HG03175 (cell line): Measurements from ENCODE around the gene LSR.

Experiments
- ATAC-seq: cut with Tn5 transposase; IDR thresholded peaks from one replicate; pipeline ENCODE4 v1.9.1; 2021; ENCODE audit warnings: mild to moderate bottlenecking, moderate library complexity; ENCODE audit not compliant: unreplicated experiment

Gene LSR

DNA sequence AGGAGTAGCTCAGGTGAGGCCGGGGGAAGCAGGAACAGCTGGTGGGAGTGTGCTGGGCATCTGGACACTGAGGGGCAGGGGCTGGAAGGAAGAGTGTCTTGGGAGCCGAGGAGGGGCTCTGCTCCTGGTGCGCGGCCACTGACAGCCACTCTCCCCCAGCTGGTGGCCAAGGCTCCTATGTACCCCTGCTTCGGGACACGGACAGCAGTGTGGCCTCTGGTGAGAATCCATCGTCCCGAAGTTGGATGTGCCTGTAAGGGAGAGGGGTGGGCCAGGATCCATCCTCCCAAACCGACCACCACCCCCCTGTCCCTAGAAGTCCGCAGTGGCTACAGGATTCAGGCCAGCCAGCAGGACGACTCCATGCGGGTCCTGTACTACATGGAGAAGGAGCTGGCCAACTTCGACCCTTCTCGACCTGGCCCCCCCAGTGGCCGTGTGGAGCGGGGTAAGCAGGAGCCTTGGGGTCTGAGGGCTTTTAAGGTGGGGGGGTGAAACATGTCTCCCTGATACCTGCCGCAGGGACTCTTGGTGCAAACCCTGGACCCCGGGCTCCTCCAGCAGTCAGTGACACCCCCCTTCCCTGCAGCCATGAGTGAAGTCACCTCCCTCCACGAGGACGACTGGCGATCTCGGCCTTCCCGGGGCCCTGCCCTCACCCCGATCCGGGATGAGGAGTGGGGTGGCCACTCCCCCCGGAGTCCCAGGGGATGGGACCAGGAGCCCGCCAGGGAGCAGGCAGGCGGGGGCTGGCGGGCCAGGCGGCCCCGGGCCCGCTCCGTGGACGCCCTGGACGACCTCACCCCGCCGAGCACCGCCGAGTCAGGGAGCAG lies 17.9 kb downstream of the LSR start:
- no peak for ATAC-seq

DNA sequence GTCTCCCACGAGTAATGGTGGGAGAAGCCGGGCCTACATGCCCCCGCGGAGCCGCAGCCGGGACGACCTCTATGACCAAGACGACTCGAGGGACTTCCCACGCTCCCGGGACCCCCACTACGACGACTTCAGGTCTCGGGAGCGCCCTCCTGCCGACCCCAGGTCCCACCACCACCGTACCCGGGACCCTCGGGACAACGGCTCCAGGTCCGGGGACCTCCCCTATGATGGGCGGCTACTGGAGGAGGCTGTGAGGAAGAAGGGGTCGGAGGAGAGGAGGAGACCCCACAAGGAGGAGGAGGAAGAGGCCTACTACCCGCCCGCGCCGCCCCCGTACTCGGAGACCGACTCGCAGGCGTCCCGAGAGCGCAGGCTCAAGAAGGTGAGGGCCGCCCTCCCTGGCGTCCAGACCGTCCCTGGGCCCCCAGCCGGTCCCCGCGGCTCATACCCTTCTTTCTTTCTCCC lies 18.6 kb downstream of the LSR start:
- ATAC-seq: no peak

DNA sequence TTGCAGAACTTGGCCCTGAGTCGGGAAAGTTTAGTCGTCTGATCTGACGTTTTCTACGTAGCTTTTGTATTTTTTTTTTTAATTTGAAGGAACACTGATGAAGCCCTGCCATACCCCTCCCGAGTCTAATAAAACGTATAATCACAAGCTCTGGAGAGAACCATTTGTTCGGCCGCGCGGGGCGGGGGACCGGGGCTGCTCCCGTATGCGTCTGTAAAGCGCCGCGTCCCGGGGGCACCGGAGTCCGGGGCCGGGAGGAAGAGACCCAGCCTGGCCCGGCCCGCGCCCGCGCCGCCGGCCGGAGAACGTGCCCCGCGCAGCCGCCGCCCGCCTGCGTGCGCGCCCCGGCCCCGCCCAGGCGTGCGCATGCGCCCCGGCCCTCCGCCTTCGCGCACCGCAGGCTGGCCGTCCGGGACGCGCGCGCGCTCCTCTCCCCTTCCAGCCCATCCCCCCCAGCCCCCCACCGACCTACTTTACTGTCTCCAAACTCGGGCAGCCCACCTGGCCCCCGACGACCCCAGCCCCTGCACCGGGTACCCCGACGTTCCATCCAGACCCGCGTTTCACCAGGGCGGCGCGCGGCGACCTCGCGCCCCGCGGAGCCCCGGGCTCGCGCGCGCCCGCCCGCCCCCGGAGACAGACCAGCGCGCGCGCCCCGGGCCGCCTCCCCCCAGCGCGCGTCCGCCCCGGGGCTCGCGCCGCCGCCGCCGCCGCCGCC lies 19.2 kb downstream of the LSR start:
- peak; percentile 46 for ATAC-seq

DNA sequence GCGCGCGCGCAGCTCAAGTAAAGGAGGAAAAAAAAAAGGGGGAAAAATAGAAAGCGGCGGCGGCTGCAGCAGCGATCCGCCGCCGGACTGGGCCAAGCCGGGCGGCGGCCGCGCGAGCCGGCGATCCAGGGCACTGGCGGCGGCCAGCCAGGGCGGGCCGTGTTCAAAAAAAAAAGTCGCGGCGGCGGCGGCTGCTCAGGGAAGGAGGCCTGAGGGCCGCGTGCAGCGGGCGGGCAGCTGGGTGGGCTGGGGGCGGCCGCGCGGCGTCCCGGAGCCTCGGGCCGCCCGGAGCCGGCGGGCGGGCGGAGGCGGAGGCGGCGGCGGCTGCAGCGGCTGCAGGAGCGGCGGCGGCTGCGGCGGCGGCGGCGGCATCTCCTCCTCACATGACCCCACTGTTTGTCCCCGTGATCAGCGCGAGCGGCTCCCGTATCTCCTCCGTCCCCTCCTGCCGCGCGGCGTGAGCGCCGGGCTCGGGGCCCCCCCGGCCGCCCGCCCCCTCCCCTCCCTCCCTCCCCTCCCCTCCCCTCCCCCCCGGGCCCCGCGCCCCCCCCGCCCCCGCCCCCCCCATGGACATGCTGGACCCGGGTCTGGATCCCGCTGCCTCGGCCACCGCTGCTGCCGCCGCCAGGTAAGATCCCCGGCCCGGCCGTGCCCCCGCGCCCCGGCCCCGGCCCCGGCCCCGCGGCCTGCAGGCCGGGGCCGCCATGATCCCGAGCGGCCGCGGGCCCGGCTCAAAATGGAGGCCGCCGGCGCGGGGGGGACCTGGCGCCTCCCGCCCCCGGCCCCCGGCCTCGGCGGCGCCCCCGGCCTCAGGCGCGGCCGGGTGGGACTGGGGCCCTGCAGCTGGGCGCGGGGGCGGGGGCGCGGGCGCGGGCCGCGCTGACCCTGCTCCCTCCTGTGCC lies 20.0 kb downstream of the LSR start, which contains the start of gene USF2:
TSS of gene USF2 (plus strand) at position 427 of the 902 bp plus-strand sequence. CDS start at position 567, 140 bp downstream.
- ATAC-seq: peak; percentile 36

DNA sequence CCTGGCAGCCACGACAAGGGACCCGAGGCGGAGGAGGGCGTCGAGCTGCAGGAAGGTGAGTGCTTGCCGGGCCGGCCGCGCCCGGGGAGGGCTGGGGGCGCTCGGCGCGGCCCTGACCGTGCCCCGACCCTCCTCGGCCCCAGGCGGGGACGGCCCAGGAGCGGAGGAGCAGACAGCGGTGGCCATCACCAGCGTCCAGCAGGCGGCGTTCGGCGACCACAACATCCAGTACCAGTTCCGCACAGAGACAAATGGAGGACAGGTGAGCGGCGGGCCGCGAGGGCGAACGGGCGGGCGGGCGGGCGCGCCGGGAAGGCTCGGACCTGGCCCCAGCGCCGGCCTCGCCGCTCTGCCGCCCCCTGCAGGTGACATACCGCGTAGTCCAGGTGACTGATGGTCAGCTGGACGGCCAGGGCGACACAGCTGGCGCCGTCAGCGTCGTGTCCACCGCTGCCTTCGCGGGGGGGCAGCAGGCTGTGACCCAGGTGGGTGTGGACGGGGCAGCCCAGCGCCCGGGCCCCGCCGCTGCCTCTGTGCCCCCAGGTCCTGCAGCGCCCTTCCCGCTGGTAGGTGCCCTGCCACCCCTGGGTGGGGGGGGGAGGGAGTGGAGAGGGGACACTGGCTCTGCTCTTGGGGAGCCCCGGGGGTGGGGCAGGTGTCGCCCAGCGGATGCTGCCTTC lies 20.8 kb downstream of the LSR start:
- ATAC-seq: peak; percentile 55

DNA sequence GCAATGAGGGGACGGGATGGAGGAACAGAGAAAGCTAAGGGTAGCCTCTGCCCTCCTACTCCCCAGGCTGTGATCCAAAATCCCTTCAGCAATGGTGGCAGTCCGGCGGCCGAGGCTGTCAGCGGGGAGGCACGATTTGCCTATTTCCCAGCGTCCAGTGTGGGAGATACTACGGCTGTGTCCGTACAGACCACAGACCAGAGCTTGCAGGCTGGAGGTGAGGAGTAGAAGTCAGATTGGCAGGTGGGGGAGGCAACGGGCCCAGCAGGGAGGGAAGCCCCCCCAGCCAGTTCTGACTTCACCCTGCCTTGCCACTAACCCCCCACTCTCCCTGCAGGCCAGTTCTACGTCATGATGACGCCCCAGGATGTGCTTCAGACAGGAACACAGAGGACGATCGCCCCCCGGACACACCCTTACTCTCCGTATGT lies 21.6 kb downstream of the LSR start:
- no peak for ATAC-seq

DNA sequence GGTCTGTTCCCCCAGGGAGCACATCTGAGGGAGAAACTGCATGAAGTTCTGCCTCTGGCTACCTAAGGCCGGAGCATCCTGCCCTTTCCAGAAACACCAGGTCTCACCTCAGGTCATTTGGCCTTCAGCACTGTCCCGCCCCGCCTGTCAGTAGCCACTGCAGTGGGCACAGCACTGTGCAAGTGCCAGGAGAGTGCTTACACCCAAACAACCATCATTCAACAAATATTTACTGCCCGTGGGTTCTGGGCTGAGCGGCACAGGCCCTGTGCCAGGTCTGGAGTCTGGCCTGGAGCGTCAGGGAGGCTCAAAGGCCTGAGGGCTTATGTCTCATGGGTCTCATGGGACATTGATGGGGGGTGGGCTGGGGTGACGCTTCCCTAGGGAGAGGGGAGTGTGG lies 22.7 kb downstream of the LSR start:
- ATAC-seq: no peak

DNA sequence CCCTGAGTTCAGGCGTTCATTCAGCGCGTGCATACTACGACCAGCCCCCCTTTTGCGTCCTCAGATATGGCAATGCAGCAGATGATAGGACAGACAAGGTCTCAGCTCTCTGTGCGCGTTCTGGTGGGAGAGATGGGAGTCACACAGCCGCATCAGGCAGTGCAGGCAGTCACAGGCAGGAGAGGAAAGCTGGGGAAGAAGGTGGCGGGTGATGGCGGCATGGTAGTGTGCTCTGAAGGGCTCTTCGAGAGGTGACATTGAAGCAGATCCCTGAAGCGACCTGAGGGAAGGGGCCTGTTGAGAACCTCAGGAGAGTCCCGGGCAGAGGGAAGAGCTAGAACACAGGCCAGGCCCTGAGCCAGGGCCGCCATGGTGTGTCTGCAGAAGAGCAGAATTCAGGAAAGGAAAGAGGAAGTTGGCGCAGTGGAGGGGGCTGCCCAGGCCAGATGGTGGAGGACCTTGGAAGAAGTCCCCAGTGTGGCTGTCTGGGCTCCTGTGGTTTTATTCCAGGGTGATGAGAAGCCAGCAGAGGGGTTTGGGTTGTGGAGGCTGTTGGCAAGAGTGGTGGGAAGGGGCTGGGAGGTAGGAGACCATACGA lies 23.4 kb downstream of the LSR start:
- ATAC-seq: no peak

DNA sequence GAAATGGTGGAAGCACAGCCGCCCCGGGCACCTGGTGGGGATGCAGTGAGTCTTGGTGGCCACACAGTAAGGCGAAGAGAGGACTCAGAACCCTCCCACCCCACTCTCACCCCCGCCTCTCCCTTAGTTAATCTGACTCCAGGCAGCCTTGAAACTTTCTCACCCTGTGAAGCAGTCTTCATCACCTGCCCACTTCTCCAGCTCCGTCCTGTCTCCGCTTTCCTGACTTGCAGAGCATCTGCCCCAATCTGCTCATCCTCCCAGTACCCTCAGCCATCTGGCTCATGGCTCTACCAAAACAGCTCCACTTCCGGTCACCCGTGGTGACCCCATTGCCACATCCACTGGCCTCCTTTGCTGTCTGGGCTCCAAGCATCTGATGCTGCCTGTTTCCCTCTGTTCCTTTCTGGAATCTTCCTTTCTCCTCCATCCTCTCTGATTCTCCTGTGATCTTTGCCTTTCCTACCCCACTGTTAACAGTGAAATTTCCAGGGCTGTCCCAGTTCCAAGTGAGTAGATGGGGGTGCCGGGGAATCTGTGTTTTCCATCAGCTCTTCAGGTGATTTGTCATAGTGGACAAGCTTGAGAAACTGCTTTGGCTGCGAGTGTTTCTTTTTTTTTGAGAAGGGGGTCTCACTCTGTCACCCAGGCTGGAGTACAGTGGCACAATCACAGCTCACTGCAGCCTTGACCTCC lies 24.3 kb downstream of the LSR start:
- no peak for ATAC-seq

DNA sequence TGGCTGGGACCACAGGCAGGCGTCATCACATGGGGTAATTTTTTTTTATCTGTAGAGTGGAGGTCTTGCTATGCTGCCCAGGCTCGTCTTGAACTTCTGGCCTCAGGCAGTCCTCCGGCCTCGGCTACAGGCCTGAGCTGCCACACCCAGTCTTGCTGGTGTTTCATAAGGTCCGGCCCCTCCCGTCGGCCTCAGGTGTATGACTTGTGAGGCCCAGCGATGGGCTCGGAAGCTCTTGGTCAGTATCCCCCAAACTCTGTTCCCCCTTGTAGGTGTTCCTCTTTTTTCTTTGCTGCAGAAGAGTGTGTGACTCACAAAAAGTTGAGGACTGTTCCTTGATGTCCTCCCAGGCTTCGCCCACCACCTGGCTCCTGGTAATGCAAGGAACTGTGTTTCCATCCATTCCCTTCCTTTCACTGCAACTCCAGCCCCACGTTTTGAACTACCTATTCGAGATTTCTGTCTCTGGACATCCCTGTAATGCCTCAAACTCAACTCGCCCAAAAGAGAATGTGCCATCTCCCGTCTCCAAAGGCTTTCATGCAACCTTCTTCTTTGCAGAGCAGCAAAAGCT lies 25.0 kb downstream of the LSR start:
- ATAC-seq: no peak

DNA sequence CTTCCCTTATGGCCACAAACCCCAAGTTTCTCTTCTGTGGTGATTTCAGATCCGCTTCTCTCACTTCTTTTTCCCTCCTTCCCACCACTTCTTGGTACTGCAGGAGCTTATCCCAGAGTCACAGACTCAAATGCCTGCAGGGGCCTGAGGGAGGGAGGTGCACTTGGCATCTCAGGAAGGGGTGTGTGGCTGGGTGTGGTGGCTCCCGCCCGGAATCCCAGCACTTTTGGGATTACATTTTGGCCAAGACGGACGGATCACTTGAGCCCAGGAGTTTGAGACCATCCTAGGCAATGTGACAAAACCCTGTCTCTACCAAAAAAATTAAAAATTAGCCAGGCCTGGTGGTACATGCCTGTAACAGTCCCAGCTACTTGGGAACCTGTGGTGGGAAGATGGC lies 25.5 kb downstream of the LSR start:
- ATAC-seq: no peak

DNA sequence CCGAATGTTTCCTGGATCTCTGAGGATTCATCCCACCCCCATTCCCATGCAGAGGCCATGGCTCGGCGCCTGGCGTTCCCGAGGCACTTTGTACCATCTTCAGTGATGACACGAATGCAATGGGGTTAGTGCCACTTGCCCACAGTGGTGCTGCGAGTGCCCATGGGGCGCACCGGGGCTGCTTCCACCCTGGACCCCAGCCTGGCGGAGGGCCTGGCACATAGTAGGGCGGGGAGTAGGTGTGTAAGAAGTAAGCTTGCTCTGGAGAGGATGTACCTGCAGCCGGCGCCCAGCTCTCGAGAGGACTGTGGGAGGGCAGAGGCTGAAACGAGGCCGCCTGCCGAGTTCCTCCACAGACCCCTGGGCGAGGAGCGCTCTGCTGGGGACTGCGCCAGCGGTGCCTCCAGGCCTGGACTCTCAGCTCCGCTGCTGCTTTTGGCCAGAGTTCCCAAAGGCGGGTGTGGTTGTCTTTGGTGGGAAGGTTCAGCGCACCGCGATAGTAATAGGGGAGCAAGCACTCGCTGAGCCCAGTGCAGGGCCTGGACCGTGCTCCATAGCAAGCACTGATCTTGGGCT lies 28.0 kb downstream of the LSR start:
- no peak for ATAC-seq

DNA sequence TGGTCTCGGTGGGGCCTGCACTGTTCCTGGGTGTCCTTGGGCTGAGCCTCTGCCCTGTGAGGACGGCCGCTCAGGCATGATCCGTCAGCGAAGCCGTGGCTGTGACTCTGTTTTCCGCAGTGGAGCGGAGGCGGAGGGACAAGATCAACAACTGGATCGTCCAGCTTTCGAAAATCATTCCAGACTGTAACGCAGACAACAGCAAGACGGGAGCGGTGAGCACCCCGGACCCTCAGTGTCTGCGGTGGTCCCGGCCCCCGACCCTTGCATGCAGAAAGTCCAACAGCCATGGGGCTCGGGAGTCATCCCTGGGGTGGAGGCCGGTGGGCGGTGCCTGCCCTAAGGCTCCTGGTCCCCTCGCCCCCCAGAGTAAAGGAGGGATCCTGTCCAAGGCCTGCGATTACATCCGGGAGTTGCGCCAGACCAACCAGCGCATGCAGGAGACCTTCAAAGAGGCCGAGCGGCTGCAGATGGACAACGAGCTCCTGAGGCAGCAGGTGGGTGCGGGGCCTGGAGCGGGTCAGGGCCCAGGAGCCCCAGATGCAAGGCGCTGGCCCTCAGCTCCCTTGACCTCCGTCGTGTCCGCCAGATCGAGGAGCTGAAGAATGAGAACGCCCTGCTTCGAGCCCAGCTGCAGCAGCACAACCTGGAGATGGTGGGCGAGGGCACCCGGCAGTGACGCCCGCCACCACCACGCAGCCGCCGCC lies 29.9 kb downstream of the LSR start:
- no peak for ATAC-seq

DNA sequence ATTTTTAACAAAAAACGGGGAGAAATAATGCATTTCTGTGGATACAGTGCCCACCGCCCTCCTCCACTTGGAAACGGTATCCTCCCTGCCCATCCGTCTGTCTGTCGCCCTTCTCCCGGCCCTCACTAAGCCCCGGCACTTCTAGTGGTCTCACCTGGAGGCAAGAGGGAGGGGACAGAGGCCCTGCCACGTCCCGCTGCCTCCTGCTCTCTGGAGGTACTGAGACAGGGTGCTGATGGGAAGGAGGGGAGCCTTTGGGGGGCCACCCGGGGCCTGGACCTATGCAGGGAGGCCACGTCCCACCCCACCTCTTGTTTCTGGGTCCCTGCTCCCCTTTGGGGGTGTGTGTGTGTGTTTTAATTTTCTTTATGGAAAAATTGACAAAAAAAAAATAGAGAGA lies 30.6 kb downstream of the LSR start:
- ATAC-seq: no peak

DNA sequence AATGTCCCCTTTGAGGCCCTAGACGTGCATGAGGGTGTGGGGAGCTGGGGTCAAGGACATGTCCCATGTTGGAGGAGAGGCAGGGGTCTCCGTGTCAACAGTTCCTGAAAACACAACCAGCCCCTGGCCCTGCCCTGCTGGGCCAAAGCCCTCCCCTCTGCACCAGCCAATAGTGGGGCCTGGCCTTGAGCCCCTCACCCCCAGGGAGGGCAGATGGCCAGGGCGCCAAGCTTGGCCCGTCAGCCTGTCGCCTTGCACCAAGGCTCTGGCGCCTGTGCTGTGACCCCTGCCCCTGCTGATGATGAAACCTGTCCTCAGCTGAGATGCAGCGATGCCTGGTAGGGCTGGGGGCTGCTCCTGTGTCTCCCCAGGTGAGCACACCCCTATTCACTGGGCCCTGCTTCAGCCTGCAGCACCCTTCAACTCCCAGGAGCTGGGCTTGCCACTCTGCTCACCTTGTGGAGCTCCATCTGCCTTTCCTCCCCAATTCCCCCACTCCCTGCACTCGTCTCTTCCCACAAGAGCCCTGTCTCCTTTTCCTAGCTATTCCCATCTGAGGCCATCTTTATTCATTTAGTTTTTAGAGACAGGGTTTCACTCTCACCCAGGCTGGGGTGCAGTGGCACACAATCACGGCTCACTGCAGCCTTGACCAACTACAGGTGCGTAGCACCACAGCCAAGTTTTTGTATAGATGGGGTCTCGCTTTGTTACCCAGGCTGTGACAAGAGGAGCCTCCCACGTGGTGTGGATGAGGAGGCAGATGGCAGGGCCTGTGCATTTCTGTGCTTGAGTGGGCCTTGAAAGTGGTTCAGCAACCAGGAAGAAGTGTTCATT lies 31.4 kb downstream of the LSR start:
- no peak for ATAC-seq

DNA sequence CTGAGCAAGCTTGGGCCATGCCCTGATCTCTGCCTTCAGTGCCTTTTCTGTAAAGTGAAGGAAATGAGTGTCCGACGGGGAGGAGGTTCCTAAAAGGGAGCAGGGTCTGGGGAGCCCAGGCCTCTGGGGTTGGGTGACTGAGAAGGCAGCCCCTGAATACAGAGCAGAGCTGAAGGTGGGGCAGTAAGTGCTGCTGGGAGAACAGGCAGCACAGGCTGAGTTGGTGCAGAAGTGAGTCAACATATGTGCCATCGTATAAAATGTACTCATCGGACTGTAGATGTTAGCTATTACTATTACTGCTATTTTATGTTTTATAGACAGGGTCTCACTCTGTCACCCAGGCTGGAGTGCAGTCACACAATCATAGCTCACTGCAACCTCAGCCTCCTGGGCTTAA lies 32.5 kb downstream of the LSR start:
- no peak for ATAC-seq
